Hepatocyte (in vitro differentiated cells): ENCODE results near the gene PIK3C2G. TPM values are rescaled to one million over a fixed set of nuclear protein-coding genes. Genes with fewer than 3 reads are reported as not detected.
"Not testable (repeated sequence)": the region's sequence is repeated elsewhere in the genome, so short reads cannot be mapped to it uniquely, and the experiment has no call there.

Source experiments
- DNase-seq: peaks from one replicate; pipeline ENCODE4 v3.0.0-alpha.2; 2016; ENCODE audit warnings: low spot score
- H2AFZ ChIP-seq: fragments of 200-600 bp; sonication (generic); 2 replicates; pipeline ENCODE4 v1.6.0; 2016; ENCODE audit warnings: antibody characterized with exemption, mild to moderate bottlenecking
- H3K27ac ChIP-seq: fragments of 200-600 bp; sonication (generic); 2 replicates; pipeline ENCODE4 v1.5.1; 2016; ENCODE audit warnings: mild to moderate bottlenecking
- H3K27me3 ChIP-seq: fragments of 200-600 bp; sonication (generic); 2 replicates; pipeline ENCODE4 v1.6.1; 2016
- H3K36me3 ChIP-seq: fragments of 200-600 bp; sonication (generic); replicated peaks from 2 replicates; pipeline ENCODE4 v1.5.1; 2016; ENCODE audit warnings: low read depth; ENCODE audit not compliant: insufficient read depth
- H3K4me1 ChIP-seq: fragments of 200-600 bp; sonication (generic); 2 replicates; pipeline ENCODE4 v1.5.1; 2016; ENCODE audit warnings: mild to moderate bottlenecking, moderate library complexity; ENCODE audit not compliant: insufficient read depth
- H3K4me2 ChIP-seq: fragments of 200-600 bp; sonication (generic); 2 replicates; pipeline ENCODE4 v1.6.0; 2016
- H3K4me3 ChIP-seq: fragments of 200-600 bp; sonication (generic); 2 replicates; pipeline ENCODE4 v1.5.1; 2016; ENCODE audit warnings: mild to moderate bottlenecking
- H3K79me2 ChIP-seq: fragments of 200-600 bp; sonication (generic); 2 replicates; pipeline ENCODE4 v1.6.0; 2017; ENCODE audit warnings: mild to moderate bottlenecking
- H3K9me2 ChIP-seq: fragments of 200-600 bp; sonication (generic); replicated peaks from 2 replicates; pipeline ENCODE4 v1.6.0; 2017; ENCODE audit warnings: mild to moderate bottlenecking; ENCODE audit not compliant: insufficient read depth
- H3K9me3 ChIP-seq: fragments of 200-600 bp; sonication (generic); 2 replicates; pipeline ENCODE4 v1.5.1; 2016; ENCODE audit warnings: low read depth, mild to moderate bottlenecking
- H4K20me1 ChIP-seq: fragments of 200-600 bp; sonication (generic); 2 replicates; pipeline ENCODE4 v1.6.0; 2016; ENCODE audit warnings: mild to moderate bottlenecking; ENCODE audit not compliant: insufficient read depth, poor library complexity, severe bottlenecking
- CTCF ChIP-seq: fragments of 200-600 bp; sonication (generic); IDR thresholded peaks from 2 replicates; pipeline ENCODE4 v1.5.1; 2016; ENCODE audit warnings: antibody characterized with exemption, mild to moderate bottlenecking; ENCODE audit not compliant: poor library complexity
- EZH2 ChIP-seq: fragments of 200-600 bp; sonication (generic); IDR thresholded peaks from 2 replicates; pipeline ENCODE4 v1.6.1; 2016; ENCODE audit warnings: antibody characterized with exemption, mild to moderate bottlenecking, borderline replicate concordance
- EZH2phosphoT487 ChIP-seq: fragments of 200-600 bp; sonication (generic); IDR thresholded peaks from one replicate; pipeline ENCODE4 v1.6.1; 2018; ENCODE audit warnings: antibody characterized with exemption, mild to moderate bottlenecking, low read depth, moderate library complexity; ENCODE audit not compliant: unreplicated experiment, severe bottlenecking
- WGBS: methylation state at CpG from one replicate; pipeline ENCODE4 v1.1.6; 2016; ENCODE audit warnings: low lambda C conversion rate; ENCODE audit errors: missing lambda C conversion rate; 5-methylcytosine and 5-hydroxymethylcytosine counted together
- polyA plus RNA-seq: library from polyadenylated mRNA; unstranded; fragments of >200 nt; fragmentation: Nextera tagmentation; extraction: Ambion mirVana; gene quantifications from 2 replicates; pipeline ENCODE4 v1.2.1, GENCODE V29; 2016
- total RNA-seq: library from RNA; depleted of rRNA; stranded (reverse); fragments of >200 nt; gene quantifications from 2 replicates; pipeline ENCODE4 v1.2.3, GENCODE V29; 2014

The PIK3C2G gene
- total and polyA plus RNA-seq, 2 experiments from 2014 or later = 3.5 to 6.7 TPM

DNA sequence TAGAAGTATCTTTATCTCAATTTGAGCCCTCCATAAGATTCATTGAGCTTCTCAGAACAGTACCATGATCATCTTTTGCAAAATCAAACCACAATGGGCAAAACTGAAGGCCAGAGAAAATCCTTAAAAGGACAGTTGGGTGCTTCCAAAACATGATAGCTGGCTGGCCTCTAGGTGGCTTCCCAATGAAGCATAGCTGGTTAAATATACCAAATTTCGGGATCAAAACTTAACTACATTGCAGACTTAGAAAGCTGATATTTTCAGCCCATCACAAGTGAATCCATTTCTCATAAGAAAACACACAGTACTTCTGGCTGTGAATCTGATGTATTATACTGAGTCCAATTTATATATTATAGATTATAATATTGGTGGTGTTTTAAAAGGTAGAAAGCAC is 15.3 kb upstream of the PIK3C2G start:
- Histone ChIP-seq H3K27ac (no peak overlapping the region), H3K79me2 (no peaks in the 10 kb centered on the region), H3K9me3 (no peaks in the 10 kb centered on the region), H3K27me3 (no peaks in the 10 kb centered on the region), H3K9me2 (no peaks in the 10 kb centered on the region), H3K4me3 (no peak overlapping the region), H3K36me3 (no peaks in the 10 kb centered on the region), H3K4me2 (no peak overlapping the region), H2AFZ (no peak overlapping the region), H3K4me1 (no peaks in the 10 kb centered on the region), H4K20me1 (no peaks in the 10 kb centered on the region)
- 97% methylated on average over 1 of the region's 1 CpG for WGBS
- no peak for DNase-seq
- no peak for TF ChIP-seq EZH2phosphoT487
- no peak for TF ChIP-seq CTCF
- no peak for TF ChIP-seq EZH2

- DNase-seq = peak; percentile 87
- Histone ChIP-seq H3K9me3 (no peaks in the 10 kb centered on the region), H3K4me3 (no peak overlapping the region), H3K79me2 (no peaks in the 10 kb centered on the region), H3K9me2 (no peaks in the 10 kb centered on the region), H3K36me3 (no peaks in the 10 kb centered on the region), H3K27ac (no peak overlapping the region), H2AFZ (no peak overlapping the region), H3K27me3 (no peaks in the 10 kb centered on the region), H3K4me2 (no peak overlapping the region), H3K4me1 (peaks cover 16% of the 10 kb centered on the region), H4K20me1 (no peaks in the 10 kb centered on the region)
- TF ChIP-seq EZH2phosphoT487 (no peak), CTCF (peak; percentile 81)
- 16% methylated on average over 6 of the region's 6 CpGs for WGBS
Measured at GRCh38 chr12:18250313-18250916, 10.9 kb upstream of the PIK3C2G start.

DNA sequence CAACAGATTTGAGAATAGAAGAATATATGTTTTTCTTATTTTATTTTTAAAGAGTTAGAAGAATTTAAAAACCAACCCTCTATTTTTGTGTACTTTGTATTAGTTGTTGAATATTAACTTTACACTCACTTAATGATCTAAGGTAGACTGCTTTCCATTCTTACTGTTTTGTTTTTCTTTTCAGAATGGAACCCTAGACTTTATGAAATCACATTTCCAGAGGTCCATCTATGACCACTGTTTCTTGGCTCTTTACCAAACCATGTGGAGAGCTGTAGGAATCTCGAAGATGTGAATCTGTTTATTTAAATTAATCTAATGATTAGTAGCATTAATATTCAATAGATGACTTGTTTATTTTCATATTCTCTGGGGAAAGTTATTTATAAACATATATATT is 7.2 kb upstream of the PIK3C2G start:
- no peak for DNase-seq
- no peak overlapping the region for H2AFZ ChIP-seq
- H3K4me2 ChIP-seq = peak overlapping the region; percentile 32

GRCh38 chr12:18255004-18255403 is 6.3 kb upstream of the PIK3C2G start:
- not testable (repeated sequence) for DNase-seq, H3K79me2 ChIP-seq, H3K4me2 ChIP-seq, H2AFZ ChIP-seq, H3K27me3 ChIP-seq, H3K4me3 ChIP-seq, H3K9me2 ChIP-seq, H3K9me3 ChIP-seq, H3K27ac ChIP-seq, H4K20me1 ChIP-seq, H3K36me3 ChIP-seq
- 82% methylated on average over 6 of the region's 6 CpGs for WGBS
- H3K4me1 ChIP-seq = peaks cover 16% of the 10 kb centered on the region

More for the DNA sequence above, 7.2 kb upstream of the PIK3C2G start:
- H3K36me3 ChIP-seq = no peaks in the 10 kb centered on the region
- H3K9me3 ChIP-seq = no peaks in the 10 kb centered on the region
- H4K20me1 ChIP-seq = no peaks in the 10 kb centered on the region
- no peak overlapping the region for H3K4me3 ChIP-seq
- 69% methylated on average over 1 of the region's 1 CpG for WGBS
- no peak for TF ChIP-seq CTCF
- no peak for TF ChIP-seq EZH2phosphoT487
- no peak for TF ChIP-seq EZH2
- no peaks in the 10 kb centered on the region for H3K79me2 ChIP-seq
- H3K27me3 ChIP-seq = no peaks in the 10 kb centered on the region
- peak overlapping the region; percentile 26 for H3K27ac ChIP-seq
- H3K4me1 ChIP-seq = peaks cover 16% of the 10 kb centered on the region
- H3K9me2 ChIP-seq = no peaks in the 10 kb centered on the region
